Measurements from ENCODE around the gene CERS4. TPM values are rescaled to one million over a fixed set of nuclear protein-coding genes. Genes with fewer than 3 reads are reported as not detected.
"Not testable (repeated sequence)": the region's sequence is repeated elsewhere in the genome, so short reads cannot be mapped to it uniquely, and the experiment has no call there.

CERS4 gene
- total RNA-seq, 6 experiments from 2014 or later = 38.6 to 75.4 (median 58.3) TPM

DNA sequence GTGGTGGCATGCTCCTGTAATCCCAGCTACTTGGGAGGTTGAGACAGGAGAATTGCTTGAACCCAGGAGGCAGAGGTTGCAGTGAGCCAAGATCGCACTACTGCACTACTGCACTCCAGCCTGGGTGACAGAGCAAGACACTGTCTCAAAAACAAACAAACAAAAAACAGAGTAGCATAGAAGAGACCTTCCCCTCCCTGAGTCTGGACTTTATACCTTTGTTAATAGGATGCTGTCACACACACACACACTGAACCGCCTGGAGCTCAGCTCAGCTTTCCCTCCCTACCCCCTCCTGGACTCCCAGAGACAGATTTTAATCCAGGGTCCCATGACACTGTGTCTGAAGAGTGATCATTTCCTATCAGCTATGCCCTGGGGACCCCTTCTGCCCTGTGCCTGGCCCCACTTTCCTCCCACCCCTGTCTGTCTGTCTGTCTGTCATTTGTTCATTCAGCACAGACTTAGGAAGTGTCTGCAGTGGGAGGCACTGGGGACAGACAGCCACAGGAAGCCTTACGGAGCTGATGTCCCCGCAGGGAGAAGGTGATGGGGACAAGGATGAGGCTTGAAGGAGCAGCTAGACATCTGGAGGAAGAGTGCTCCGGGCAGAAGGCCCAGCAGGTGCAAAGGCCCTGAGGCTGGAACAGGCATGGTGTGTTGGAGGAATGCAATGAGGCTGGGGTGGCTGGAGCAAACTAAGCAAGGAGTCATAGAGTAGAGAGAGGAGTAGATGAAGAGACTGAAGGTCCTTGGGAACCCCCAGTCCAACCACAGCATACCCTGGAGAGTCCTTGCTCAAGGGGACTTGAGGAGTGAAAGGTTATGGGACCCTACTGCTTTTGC, 4.9 kb downstream of the CERS4 start:
- Histone ChIP-seq H3K27ac (no peak overlapping the region), H3K4me1 (peaks cover 0 to 29% (median 6%) of the 10 kb centered on the region in 4 donors), H3K9me3 (no peaks in the 10 kb centered on the region), H3K4me3 (no peak overlapping the region), H3K36me3 (no peaks in the 10 kb centered on the region), H3K27me3 (no peaks in the 10 kb centered on the region)
- DNase-seq (no peak), ATAC-seq (peak in 3 of 4 donors; percentile 9 to 36 (median 18))
- intact Hi-C loops (cut with DNase I) = no loop called here
- 65% methylated on average over 5 of the region's 5 CpGs for WGBS (ENCODE audit: insufficient coverage, low coverage, low lambda C conversion rate, missing lambda C conversion rate)
- no peak for TF ChIP-seq POLR2A (IDR thresholded peaks at IDR 0.05)
- TF ChIP-seq, protein P1, sequence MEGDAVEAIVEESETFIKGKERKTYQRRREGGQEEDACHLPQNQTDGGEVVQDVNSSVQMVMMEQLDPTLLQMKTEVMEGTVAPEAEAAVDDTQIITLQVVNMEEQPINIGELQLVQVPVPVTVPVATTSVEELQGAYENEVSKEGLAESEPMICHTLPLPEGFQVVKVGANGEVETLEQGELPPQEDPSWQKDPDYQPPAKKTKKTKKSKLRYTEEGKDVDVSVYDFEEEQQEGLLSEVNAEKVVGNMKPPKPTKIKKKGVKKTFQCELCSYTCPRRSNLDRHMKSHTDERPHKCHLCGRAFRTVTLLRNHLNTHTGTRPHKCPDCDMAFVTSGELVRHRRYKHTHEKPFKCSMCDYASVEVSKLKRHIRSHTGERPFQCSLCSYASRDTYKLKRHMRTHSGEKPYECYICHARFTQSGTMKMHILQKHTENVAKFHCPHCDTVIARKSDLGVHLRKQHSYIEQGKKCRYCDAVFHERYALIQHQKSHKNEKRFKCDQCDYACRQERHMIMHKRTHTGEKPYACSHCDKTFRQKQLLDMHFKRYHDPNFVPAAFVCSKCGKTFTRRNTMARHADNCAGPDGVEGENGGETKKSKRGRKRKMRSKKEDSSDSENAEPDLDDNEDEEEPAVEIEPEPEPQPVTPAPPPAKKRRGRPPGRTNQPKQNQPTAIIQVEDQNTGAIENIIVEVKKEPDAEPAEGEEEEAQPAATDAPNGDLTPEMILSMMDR (IDR thresholded peaks at IDR 0.05) = no peak

DNA sequence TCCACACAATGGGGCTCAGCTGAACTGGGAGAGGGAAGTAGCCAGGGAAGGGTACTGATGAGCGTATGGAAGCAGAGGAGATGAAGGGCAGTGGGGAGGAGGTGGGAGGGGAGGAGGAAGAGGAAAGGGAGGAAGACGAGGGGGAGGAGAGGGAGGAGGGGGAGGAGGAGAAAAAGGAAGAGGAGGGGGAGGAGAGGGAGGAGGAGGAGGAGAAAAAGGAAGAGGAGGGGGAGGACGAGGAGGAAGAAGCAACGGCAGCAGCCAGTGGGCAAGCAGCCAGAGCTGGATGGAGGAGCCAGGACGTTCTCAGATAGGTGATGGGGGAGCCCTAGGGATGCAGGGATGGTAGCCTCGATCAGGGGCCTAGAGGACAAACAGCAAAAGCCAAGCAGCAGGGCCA, 5.6 kb downstream of the CERS4 start:
- 35% methylated on average over 6 of the region's 6 CpGs for WGBS (ENCODE audit: insufficient coverage, low coverage, low lambda C conversion rate, missing lambda C conversion rate)
- Histone ChIP-seq H3K27ac (no peak overlapping the region), H3K4me1 (peaks cover 0 to 29% (median 6%) of the 10 kb centered on the region in 4 donors), H3K27me3 (no peaks in the 10 kb centered on the region), H3K9me3 (no peaks in the 10 kb centered on the region), H3K4me3 (no peak overlapping the region), H3K36me3 (no peaks in the 10 kb centered on the region)
- intact Hi-C loops (cut with DNase I) = no loop called here
- no peak for DNase-seq
- TF ChIP-seq, protein P1 (IDR thresholded peaks at IDR 0.05) = no peak
- TF ChIP-seq POLR2A (IDR thresholded peaks at IDR 0.05) = no peak
- ATAC-seq = no peak

DNA sequence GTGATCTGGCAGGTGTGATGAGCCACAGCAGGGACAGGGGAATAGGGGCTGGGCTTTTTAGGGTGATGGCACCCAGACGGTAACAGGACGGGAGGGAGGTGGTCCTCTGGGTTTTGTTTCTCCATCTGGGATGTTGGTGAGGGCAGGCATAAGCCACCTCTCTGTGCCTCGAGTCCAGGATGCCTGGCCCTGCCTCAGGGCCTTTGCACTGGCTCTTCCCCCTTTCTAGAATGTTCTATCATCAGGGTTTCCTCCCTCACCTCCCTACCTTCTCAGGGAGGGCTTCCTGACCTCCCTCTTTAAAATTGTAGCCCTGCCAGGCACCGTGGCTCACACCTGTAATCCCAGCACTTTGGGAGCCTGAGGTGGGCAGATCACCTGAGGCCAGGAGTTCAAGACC, 6.6 kb downstream of the CERS4 start:
- H3K4me1 ChIP-seq = peaks cover 0 to 31% (median 11%) of the 10 kb centered on the region in 4 donors
- intact Hi-C loops (cut with DNase I) = no loop called here
- H3K27ac ChIP-seq = no peak overlapping the region
- H3K9me3 ChIP-seq = no peaks in the 10 kb centered on the region
- no peak for DNase-seq
- H3K36me3 ChIP-seq = no peaks in the 10 kb centered on the region
- 100% methylated on average over 1 of the region's 4 CpGs for WGBS (ENCODE audit: insufficient coverage, low coverage, low lambda C conversion rate, missing lambda C conversion rate)
- no peak overlapping the region for H3K4me3 ChIP-seq
- no peak for ATAC-seq
- TF ChIP-seq, protein P1 (IDR thresholded peaks at IDR 0.05) = no peak
- no peak for TF ChIP-seq POLR2A (IDR thresholded peaks at IDR 0.05)
- no peaks in the 10 kb centered on the region for H3K27me3 ChIP-seq

DNA sequence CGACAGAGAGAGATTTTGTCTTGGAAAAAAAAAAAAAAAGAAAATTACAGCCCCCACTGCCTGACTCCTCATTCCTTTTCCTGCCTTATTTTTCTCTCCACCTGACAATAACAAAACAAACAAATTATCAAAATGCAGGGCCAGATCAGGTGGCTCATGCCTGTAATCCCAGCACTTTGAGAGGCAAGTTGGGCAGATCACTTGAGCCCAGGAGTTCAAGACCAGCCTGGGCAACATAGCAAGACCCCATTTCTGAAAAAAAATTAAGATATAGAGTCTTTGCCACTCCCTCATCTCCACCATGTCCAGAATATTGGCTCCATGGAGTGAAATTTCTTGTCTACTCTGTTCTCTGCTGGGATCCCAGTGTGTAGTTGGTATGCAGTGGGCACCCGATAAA, 7.2 kb downstream of the CERS4 start:
- no peak overlapping the region for H3K4me3 ChIP-seq
- H3K27me3 ChIP-seq = no peaks in the 10 kb centered on the region
- ATAC-seq (no peak), DNase-seq (no peak)
- intact Hi-C loops (cut with DNase I) = no loop called here
- H3K27ac ChIP-seq = no peak overlapping the region
- WGBS (ENCODE audit: insufficient coverage, low coverage, low lambda C conversion rate, missing lambda C conversion rate) = 0% methylated on average over 1 of the region's 2 CpGs
- H3K9me3 ChIP-seq = no peaks in the 10 kb centered on the region
- no peak for TF ChIP-seq POLR2A (IDR thresholded peaks at IDR 0.05)
- TF ChIP-seq, protein P1 (IDR thresholded peaks at IDR 0.05) = no peak
- no peaks in the 10 kb centered on the region for H3K36me3 ChIP-seq
- peaks cover 0 to 31% (median 12%) of the 10 kb centered on the region in 4 donors for H3K4me1 ChIP-seq

DNA sequence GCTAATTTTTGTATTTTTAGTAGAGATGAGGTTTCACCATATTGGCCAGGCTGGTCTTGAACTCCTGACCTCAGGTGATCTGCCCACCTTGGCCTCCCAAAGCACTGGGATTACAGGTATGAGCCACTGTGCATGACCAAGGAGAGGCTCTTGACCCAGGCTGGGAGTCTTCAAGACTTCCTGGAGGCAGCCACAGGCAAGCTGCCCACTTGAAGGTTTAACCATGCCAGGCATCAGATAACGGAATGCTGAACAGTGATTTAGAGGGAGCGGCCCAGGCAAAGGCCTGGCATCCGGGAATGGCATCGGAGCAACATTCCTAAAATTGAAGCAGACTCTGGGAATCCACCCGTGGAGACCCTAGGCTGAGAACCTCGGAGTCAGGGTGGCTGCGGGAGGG, 9.0 kb downstream of the CERS4 start:
- H3K4me3 ChIP-seq; DNase-seq; H3K9me3 ChIP-seq; intact Hi-C loops (cut with DNase I); H3K27ac ChIP-seq; ATAC-seq; H3K36me3 ChIP-seq; H3K27me3 ChIP-seq: not testable (repeated sequence)
- peaks cover 0 to 25% (median 12%) of the 10 kb centered on the region in 4 donors for H3K4me1 ChIP-seq
- 100% methylated on average over 2 of the region's 7 CpGs for WGBS (ENCODE audit: insufficient coverage, low coverage, low lambda C conversion rate, missing lambda C conversion rate)

Data from right lobe of liver (tissue), 6 donors.